GM12891 (cell line): ENCODE measurements around the gene PCDHGA7.
"Not testable (repeated sequence)": the region's sequence is repeated elsewhere in the genome, so short reads cannot be mapped to it uniquely, and the experiment has no call there.

Experiments
- DNase-seq: peaks from one replicate; pipeline ENCODE4 v3.0.0; 2011; ENCODE audit warnings: low spot score; ENCODE audit not compliant: insufficient read length
- FAIRE-seq: peaks from 2 replicates; lab custom pipeline; 2011; peaks lifted over from hg19 to GRCh38; lab: Jason Lieb, UNC
- PAX5 ChIP-seq: IDR thresholded peaks from 2 replicates; pipeline ENCODE4 v1.6.1; 2011; ENCODE audit warnings: low read length, moderate library complexity, mild to moderate bottlenecking; ENCODE audit not compliant: insufficient read depth, severe bottlenecking
- POLR2A ChIP-seq: IDR thresholded peaks from 2 replicates; pipeline ENCODE4 v1.6.1; 2011; ENCODE audit warnings: low read depth, low read length, control low read depth
- POLR2AphosphoS5 ChIP-seq: IDR thresholded peaks from 2 replicates; pipeline ENCODE4 v1.6.1; 2011; ENCODE audit warnings: low read depth, low read length, control low read depth
- POU2F2 ChIP-seq: IDR thresholded peaks from 2 replicates; pipeline ENCODE4 v1.6.1; 2011; ENCODE audit warnings: low read depth, mild to moderate bottlenecking, control low read depth, low read length, moderate library complexity
- SPI1 ChIP-seq: IDR thresholded peaks from 2 replicates; pipeline ENCODE4 v1.6.1; 2011; ENCODE audit warnings: low read depth, low read length, control low read depth
- TAF1 ChIP-seq: IDR thresholded peaks from 2 replicates; pipeline ENCODE4 v1.6.1; 2011; ENCODE audit warnings: low read depth, low read length, control low read depth

Gene PCDHGA7

DNA sequence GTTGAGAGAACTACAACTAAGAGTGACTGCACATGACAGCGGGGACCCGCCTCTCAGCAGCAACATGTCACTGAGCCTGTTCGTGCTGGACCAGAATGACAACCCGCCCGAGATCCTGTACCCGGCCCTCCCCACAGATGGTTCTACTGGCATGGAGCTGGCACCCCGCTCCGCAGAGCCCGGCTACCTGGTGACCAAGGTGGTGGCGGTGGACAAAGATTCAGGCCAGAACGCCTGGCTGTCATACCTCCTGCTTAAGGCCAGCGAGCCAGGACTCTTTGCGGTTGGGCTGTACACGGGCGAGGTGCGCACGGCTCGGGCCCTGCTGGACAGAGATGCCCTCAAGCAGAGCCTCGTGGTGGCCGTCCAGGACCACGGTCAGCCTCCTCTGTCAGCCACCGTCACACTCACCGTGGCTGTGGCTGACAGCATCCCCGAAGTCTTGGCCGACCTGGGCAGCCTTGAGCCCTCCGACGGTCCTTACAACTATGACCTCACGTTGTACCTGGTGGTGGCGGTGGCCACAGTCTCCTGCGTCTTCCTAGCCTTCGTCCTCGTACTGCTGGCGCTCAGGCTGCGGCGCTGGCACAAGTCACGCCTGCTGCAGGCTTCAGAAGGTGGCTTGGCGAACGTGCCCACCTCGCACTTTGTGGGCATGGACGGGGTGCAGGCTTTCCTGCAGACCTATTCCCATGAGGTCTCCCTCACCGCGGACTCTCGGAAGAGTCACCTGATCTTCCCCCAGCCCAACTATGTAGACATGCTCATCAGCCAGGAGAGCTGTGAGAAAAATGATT, 2.1 kb downstream of the PCDHGA7 start:
- TF ChIP-seq TAF1 (no peak), POLR2A (no peak), PAX5 (no peak)
- no peak for FAIRE-seq
- no peak for DNase-seq

DNA sequence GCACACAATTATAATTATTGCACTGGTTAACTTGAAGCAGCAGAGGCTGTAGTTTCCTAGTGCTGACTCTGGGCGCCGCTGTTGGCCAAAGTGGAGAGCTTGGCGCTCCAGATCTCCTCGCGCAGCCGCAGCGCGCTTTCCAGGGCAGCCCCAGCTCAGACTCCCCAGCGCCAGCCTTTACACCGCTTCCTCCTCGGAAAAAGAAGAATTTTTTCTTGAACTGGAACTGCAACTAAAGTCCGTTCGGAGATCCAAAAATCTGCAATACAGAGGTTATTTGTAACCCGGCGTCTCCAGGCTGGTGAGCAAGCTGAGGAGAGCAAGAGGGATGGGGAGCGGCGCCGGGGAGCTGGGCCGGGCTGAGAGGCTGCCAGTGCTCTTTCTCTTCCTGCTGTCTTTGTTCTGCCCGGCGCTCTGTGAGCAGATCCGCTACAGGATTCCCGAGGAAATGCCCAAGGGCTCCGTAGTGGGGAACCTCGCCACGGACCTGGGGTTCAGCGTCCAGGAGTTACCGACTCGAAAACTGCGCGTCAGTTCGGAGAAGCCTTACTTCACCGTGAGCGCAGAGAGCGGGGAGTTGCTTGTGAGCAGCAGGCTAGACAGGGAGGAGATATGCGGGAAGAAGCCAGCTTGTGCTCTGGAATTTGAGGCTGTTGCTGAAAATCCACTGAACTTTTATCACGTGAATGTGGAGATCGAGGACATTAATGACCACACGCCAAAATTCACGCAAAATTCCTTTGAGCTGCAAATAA, 5.2 kb downstream of the PCDHGA7 start, which contains the start of gene PCDHGB4:
PCDHGB4 (plus strand) TSS at position 142 of the 755 bp plus-strand sequence; CDS start at position 329, 187 bp downstream.
- not testable (repeated sequence) for DNase-seq, FAIRE-seq

DNA sequence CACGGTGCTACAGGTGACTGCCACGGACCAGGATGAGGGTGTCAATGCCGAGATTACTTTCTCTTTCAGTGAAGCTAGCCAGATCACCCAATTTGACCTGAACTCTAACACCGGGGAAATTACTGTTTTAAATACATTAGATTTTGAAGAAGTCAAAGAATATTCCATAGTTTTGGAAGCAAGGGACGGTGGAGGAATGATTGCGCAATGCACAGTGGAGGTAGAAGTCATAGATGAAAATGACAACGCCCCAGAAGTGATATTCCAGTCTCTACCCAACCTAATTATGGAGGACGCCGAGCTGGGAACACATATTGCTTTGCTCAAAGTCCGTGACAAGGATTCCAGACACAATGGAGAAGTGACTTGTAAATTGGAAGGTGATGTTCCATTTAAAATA, 6.1 kb downstream of the PCDHGA7 start:
- DNase-seq: no peak
- TF ChIP-seq TAF1: no peak
- TF ChIP-seq PAX5: no peak
- TF ChIP-seq SPI1: no peak
- TF ChIP-seq POLR2AphosphoS5: no peak
- TF ChIP-seq POLR2A: no peak
- no peak for TF ChIP-seq POU2F2
- no peak for FAIRE-seq

- FAIRE-seq (no peak), DNase-seq (no peak)
- TF ChIP-seq POLR2AphosphoS5 (no peak), SPI1 (no peak), TAF1 (no peak), POLR2A (no peak)
These were observed 6.9 kb downstream of the PCDHGA7 start for GRCh38 chr5:141389153-141390042.

DNA sequence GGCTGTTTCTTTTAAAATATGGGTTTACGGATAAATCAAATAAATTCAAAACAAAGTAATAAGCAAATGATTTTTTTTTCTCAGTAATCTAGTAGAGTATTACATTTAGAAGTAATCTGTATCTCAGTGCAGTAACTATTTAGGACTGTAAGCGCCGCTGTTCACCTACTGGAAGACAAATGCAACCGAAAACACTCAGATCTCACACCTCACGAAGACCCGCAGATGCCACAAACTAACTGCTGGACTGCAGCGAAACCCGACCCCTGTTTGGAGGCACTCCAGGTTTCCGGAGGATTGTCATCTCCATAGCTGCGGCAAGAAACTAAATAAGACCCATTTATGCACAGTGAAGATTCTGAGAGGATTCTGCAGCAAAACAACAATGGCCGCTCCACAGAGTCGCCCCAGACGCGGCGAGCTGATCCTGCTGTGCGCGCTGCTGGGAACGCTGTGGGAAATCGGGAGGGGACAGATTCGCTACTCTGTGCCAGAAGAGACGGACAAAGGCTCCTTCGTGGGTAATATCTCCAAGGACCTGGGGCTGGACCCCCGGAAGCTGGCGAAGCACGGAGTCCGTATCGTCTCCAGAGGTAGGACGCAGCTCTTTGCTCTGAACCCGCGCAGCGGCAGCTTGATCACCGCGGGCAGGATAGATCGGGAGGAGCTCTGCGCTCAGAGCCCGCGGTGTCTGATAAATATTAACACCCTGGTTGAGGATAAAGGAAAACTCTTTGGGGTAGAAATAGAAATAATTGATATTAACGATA, 10.1 kb downstream of the PCDHGA7 start, which contains the start of gene PCDHGA8:
PCDHGA8 (plus strand) TSS at position 205 of the 770 bp plus-strand sequence; CDS start at position 386, 181 bp downstream.
- FAIRE-seq (no peak), DNase-seq (no peak)
- TF ChIP-seq PAX5 (no peak), POU2F2 (no peak), SPI1 (no peak), TAF1 (no peak), POLR2AphosphoS5 (no peak), POLR2A (no peak)

GRCh38 chr5:141393267-141393666, 10.7 kb downstream of the PCDHGA7 start:
- no peak for DNase-seq
- no peak for FAIRE-seq
- TF ChIP-seq POLR2AphosphoS5: no peak
- TF ChIP-seq PAX5: no peak
- TF ChIP-seq TAF1: no peak
- no peak for TF ChIP-seq POLR2A
- TF ChIP-seq POU2F2: no peak
- TF ChIP-seq SPI1: no peak

DNA sequence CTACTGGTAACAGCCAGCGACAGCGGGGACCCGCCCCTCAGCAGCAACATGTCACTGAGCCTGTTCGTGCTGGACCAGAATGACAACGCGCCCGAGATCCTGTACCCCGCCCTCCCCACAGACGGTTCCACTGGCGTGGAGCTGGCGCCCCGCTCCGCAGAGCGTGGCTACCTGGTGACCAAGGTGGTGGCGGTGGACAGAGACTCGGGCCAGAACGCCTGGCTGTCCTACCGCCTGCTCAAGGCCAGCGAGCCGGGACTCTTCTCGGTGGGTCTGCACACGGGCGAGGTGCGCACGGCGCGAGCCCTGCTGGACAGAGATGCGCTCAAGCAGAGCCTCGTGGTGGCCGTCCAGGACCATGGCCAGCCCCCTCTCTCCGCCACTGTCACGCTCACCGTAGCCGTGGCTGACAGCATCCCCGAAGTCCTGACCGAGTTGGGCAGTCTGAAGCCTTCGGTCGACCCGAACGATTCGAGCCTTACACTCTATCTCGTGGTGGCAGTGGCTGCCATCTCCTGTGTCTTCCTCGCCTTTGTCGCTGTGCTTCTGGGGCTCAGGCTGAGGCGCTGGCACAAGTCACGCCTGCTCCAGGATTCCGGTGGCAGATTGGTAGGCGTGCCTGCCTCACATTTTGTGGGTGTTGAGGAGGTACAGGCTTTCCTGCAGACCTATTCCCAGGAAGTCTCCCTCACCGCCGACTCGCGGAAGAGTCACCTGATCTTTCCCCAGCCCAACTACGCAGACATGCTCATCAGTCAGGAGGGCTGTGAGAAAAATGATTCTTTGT, 12.1 kb downstream of the PCDHGA7 start:
- not testable (repeated sequence) for DNase-seq, FAIRE-seq

GRCh38 chr5:141397756-141398551, 15.4 kb downstream of the PCDHGA7 start, which contains the start of gene PCDHGB5:
PCDHGB5 (plus strand) TSS chr5:141397947; CDS start chr5:141398128, 181 bp downstream.
- FAIRE-seq, DNase-seq: not testable (repeated sequence)
